HG02938 (cell line): Measurements from ENCODE around the gene SLC17A7.
"Not testable (repeated sequence)": the region's sequence is repeated elsewhere in the genome, so short reads cannot be mapped to it uniquely, and the experiment has no call there.

Source experiments
- ATAC-seq: cut with Tn5 transposase; IDR thresholded peaks from one replicate; pipeline ENCODE4 v1.9.1; 2021; ENCODE audit warnings: mild to moderate bottlenecking, moderate library complexity; ENCODE audit not compliant: unreplicated experiment

The SLC17A7 gene

GRCh38 chr19:49470615-49470978, 29.3 kb upstream of the SLC17A7 start:
- ATAC-seq, result no peak

GRCh38 chr19:49469828-49470614, 28.7 kb upstream of the SLC17A7 start:
- ATAC-seq, result no peak

DNA sequence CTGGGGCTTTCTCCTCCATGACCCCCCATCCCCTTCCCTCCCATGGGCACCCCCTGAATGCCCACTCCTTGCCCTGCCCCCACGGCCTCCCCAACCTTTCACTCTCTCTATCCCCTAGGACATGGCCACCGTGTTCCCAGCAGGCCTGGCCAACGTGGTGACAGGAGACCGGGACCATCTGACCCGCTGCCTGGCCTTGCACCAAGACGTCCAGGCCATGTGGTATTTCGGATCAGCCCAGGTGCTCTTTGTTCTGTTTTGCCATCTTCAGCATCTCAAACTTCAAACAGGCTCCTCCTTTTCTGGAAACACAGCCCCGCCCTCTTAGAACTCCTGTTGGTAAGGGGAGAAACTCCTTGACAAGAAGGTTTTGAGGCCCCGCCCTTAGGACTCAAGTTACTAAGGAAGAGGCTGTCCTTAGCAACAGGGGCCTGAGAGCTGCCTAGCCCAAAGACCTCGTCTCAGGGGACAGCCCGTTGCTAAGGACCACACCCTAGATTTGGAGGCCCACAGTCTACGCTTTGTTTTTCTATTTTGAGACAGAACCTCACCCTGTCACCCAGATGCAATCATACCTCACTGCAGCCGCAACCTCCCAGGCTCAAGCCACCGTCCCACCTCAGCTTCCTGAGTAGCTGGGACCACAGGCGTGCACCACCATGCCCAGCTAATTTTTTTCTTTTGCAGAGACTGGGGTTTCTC, 27.6 kb upstream of the SLC17A7 start:
- ATAC-seq, result peak; percentile 67

GRCh38 chr19:49468199-49468598, 26.9 kb upstream of the SLC17A7 start:
- ATAC-seq, result no peak

- ATAC-seq, result no peak
Observed at GRCh38 chr19:49465371-49465770, 24.0 kb upstream of the SLC17A7 start.

DNA sequence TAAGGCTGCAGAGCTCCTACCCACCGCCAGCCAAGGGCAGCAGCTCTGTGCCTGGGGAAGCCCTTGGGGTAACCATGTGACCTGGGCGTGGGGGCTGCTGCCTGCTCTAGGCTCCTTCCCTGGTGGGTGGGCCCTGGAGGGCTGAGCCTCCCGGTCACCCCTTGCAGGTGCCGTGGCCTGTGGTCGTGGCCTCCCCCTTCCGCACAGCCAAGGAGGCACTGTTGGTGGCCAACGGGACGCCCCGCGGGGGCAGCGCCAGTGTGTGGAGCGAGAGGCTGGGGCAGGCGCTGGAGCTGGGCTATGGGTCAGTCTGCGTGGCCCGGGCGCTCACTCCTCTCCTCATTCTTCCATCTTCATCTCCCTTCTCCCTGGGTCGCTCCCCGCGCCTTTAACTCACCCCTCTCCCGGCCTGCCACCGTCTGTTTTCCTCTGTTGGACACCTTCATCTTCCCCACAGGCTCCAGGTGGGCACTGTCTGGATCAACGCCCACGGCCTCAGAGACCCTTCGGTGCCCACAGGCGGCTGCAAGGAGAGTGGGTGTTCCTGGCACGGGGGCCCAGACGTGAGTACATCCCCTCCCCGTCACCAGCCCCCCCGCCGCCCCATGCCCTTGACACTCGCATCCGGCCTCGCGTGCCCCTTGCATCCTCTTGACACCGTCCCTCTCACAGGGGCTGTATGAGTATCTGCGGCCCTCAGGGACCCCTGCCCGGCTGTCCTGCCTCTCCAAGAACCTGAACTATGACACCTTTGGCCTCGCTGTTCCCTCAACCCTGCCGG, 22.8 kb upstream of the SLC17A7 start:
- no peak for ATAC-seq

- no peak for ATAC-seq
Observed at GRCh38 chr19:49462492-49462891, 21.2 kb upstream of the SLC17A7 start.

- ATAC-seq, result no peak
Observed at GRCh38 chr19:49461656-49462055, 20.3 kb upstream of the SLC17A7 start.

DNA sequence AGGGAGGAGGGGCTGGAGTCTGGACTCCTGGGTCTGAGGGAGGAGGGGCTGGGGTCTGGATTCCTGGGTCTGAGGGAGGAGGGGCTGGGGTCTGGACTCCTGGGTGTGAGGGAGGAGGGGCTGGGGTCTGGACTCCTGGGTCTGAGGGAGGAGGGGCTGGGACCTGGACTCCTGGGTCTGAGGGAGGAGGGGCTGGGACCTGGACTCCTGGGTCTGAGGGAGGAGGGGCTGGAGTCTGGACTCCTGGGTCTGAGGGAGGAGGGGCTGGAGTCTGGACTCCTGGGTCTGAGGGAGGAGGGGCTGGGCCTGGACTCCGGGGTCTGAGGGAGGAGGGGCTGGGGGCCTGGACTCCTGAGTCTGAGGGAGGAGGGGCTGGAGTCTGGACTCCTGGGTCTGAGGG, 19.8 kb upstream of the SLC17A7 start:
- not testable (repeated sequence) for ATAC-seq

DNA sequence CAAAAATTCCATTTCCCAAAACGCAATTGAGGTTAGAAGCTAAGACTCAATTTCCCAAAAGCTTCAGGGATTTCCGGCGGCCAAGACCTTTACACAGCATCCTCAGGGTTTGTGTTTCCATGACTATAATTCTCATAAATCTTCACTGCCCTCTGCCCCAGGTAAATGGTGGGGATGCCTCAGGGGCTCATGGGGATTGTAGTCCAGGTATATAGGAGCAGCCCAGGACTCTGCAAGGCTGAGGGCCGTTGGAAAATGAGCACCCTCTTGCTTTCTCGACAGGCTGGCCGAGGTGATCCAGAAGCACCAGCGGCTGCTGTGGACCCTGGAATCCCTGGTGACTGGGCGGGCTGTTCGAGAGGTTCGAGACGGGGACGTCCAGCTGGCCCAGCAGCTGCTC, 18.1 kb upstream of the SLC17A7 start:
- ATAC-seq, result no peak

DNA sequence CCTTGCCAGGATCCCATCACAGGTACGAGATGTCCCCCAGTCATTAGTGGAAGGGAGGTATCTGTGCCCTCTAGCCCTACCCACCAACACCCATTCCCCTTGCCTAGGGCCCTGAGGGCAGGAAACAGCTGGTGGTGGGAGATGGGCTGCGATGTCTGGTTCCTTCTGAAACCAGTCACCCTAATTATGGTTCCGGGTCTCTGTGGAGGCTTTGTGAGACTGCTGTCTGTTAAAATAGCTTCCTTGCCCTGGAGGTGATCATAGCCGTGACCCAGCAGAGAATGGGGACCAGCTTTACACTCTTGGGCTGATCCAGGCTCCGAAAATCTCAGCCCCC, 17.2 kb upstream of the SLC17A7 start:
- no peak for ATAC-seq

GRCh38 chr19:49456326-49456725, 15.0 kb upstream of the SLC17A7 start:
- ATAC-seq, result no peak

DNA sequence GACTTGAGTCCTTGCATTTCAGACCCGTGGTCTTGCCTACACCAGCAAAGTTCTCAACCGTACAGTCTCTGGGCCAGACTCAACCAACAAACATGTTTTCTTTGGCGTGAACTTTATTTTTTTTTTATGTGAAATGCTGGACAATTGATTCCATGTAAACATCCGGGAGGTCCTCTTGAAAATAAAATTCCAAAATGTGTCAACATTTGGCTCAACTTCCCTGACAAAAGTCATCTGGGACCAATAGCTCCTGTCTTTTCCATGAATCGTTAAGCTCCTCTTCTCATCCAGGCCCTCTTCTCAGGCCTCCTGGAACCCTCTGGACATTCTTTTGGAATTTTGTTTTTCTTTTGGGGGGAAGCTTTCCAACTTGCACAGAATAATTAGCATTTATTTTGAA, 14.4 kb upstream of the SLC17A7 start:
- ATAC-seq, result no peak

- ATAC-seq, result no peak
Observed at GRCh38 chr19:49453757-49454240, 12.5 kb upstream of the SLC17A7 start.

DNA sequence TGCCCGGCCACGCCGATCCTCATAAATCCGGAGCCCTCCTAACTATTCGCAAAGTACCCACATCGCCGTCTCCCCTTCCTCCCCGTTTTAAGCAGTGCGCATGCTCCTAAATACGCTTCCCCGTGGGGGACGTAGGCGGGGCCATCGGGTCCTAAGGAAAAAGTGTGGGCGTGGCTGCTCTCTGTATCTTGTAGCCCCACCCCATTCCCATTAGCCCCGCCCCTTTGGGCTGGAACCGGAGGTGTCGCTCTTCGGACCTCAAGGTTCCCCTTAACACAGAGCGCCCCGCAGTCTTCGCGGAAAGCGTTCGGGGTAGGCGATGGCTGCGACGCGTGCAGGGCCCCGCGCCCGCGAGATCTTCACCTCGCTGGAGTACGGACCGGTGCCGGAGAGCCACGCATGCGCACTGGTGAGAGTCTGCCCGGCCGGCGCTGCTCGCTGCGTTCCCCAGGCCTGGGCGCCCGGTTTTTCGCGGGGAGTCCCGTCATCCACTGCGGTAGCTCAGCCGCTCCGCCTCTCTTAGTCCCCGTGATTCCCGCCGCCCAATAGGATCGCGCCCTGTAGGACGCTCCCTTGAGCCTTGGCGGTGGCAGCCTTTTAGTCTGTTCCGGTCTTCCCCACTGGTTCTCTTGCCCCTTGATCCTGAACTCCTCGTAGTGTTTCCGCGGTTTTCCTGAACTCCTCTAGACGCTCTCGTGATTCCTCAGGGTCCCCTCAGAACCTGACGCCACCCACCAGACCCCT, 11.9 kb upstream of the SLC17A7 start, which contains the start of gene ALDH16A1:
TSS of gene ALDH16A1 (plus strand) at position 213 of the 744 bp plus-strand sequence. CDS start at position 320, 107 bp downstream.
- ATAC-seq, result peak; percentile 83

- ATAC-seq, result peak; percentile 58
Observed at GRCh38 chr19:49451430-49452181, 10.3 kb upstream of the SLC17A7 start, which contains the start of gene PIH1D1. Gene PIH1D1, minus strand, starts transcription at chr19:49451814. Its CDS starts 240 bp downstream, at chr19:49451574.

DNA sequence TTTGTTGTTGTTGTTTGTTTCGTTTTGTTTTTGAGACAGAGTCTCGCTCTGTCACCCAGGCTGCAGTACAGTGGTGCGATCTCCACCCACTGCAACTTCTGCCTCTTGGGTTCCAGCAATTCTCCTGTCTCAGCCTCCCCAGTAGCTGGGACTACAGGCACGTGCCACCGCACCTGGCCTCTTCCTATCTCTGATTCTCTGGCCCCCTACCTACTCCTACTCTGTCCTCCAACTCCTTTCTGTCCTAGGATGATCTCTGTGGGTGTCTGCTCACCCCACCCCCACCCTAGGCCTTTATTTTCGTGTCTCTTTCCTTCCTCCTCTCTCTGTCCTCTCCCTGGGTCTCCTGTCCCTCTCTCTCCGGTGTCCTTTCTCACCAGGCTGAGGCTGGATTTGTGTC, 9.1 kb upstream of the SLC17A7 start:
- no peak for ATAC-seq

GRCh38 chr19:49448432-49448786, 7.1 kb upstream of the SLC17A7 start:
- no peak for ATAC-seq

- no peak for ATAC-seq
Observed at GRCh38 chr19:49447485-49448431, 6.4 kb upstream of the SLC17A7 start.
